OCI-LY1 (cell line): Measurements from ENCODE around the gene WHRN.

ENCODE experiments used
- CTCF ChIP-seq: fragments of 200-600 bp; sonication (generic), shearing (Covaris generic); IDR thresholded peaks from 2 replicates; pipeline ENCODE4 v1.5.1; 2017; ENCODE audit warnings: mild to moderate bottlenecking, antibody characterized with exemption, low read length, moderate library complexity, mixed read lengths
- EZH2 ChIP-seq: fragments of 200-600 bp; sonication (generic), shearing (Covaris generic); IDR thresholded peaks from 2 replicates; pipeline ENCODE4 v1.8.0; 2017; ENCODE audit warnings: borderline replicate concordance, mixed run types, mild to moderate bottlenecking, antibody characterized with exemption, low read length, moderate library complexity, mixed read lengths

GRCh38 chr9:114430457-114430856, 74.8 kb downstream of the WHRN start:
- TF ChIP-seq CTCF = no peak
- no peak for TF ChIP-seq EZH2
